Measurements from ENCODE around the gene CACNA1C.

Gene CACNA1C

GRCh38 chr12:2168808-2169207 lies 116.0 kb downstream of the CACNA1C start:
- DNase-seq (ENCODE audit: low read depth in 3 of 3, low spot score in 1 of 3) = no peak

GRCh38 chr12:2169489-2169888 lies 116.7 kb downstream of the CACNA1C start:
- no peak for DNase-seq (ENCODE audit: low read depth in 3 of 3, low spot score in 1 of 3)

GRCh38 chr12:2169940-2170339 lies 117.2 kb downstream of the CACNA1C start:
- no peak for DNase-seq (ENCODE audit: low read depth in 3 of 3, low spot score in 1 of 3)

GRCh38 chr12:2170376-2170775 lies 117.6 kb downstream of the CACNA1C start:
- no peak for DNase-seq (ENCODE audit: low read depth in 3 of 3, low spot score in 1 of 3)

GRCh38 chr12:2171672-2172426 lies 119.1 kb downstream of the CACNA1C start:
- DNase-seq (ENCODE audit: low read depth in 3 of 3, low spot score in 1 of 3) = no peak

GRCh38 chr12:2172491-2173214 lies 119.9 kb downstream of the CACNA1C start:
- no peak for DNase-seq (ENCODE audit: low read depth in 3 of 3, low spot score in 1 of 3)

- DNase-seq (ENCODE audit: low read depth in 3 of 3, low spot score in 1 of 3) = no peak
Observed at GRCh38 chr12:2173971-2174370, 121.2 kb downstream of the CACNA1C start.

- no peak for DNase-seq (ENCODE audit: low read depth in 3 of 3, low spot score in 1 of 3)
Observed at GRCh38 chr12:2177003-2177402, 124.2 kb downstream of the CACNA1C start.

- no peak for DNase-seq (ENCODE audit: low read depth in 3 of 3, low spot score in 1 of 3)
Observed at GRCh38 chr12:2177751-2178150, 125.0 kb downstream of the CACNA1C start.

GRCh38 chr12:2179058-2179457 lies 126.3 kb downstream of the CACNA1C start:
- no peak for DNase-seq (ENCODE audit: low read depth in 3 of 3, low spot score in 1 of 3)

GRCh38 chr12:2179953-2180736 lies 127.4 kb downstream of the CACNA1C start:
- no peak for DNase-seq (ENCODE audit: low read depth in 3 of 3, low spot score in 1 of 3)

- DNase-seq (ENCODE audit: low read depth in 3 of 3, low spot score in 1 of 3) = no peak
Observed at GRCh38 chr12:2180737-2181082, 127.9 kb downstream of the CACNA1C start.

GRCh38 chr12:2183556-2184541 lies 131.1 kb downstream of the CACNA1C start:
- DNase-seq (ENCODE audit: low read depth in 3 of 3, low spot score in 1 of 3) = no peak

GRCh38 chr12:2185751-2186341 lies 133.1 kb downstream of the CACNA1C start:
- no peak for DNase-seq (ENCODE audit: low read depth in 3 of 3, low spot score in 1 of 3)

GRCh38 chr12:2187195-2187945 lies 134.6 kb downstream of the CACNA1C start:
- DNase-seq (ENCODE audit: low read depth in 3 of 3, low spot score in 1 of 3) = no peak

- no peak for DNase-seq (ENCODE audit: low read depth in 3 of 3, low spot score in 1 of 3)
Observed at GRCh38 chr12:2190085-2190484, 137.3 kb downstream of the CACNA1C start.

- no peak for DNase-seq (ENCODE audit: low read depth in 3 of 3, low spot score in 1 of 3)
Observed at GRCh38 chr12:2190896-2191533, 138.2 kb downstream of the CACNA1C start.

GRCh38 chr12:2191534-2192153 lies 138.9 kb downstream of the CACNA1C start:
- DNase-seq (ENCODE audit: low read depth in 3 of 3, low spot score in 1 of 3) = no peak

GRCh38 chr12:2192231-2192630 lies 139.4 kb downstream of the CACNA1C start:
- no peak for DNase-seq (ENCODE audit: low read depth in 3 of 3, low spot score in 1 of 3)
